Liver (tissue), 9 donors: ENCODE results near the gene SIRPD. TPM values are rescaled to one million over a fixed set of nuclear protein-coding genes. Genes with fewer than 3 reads are reported as not detected.

Source experiments
- DNase-seq: peaks from one replicate; pipeline ENCODE4 v3.0.0-alpha.2; 2017; ENCODE audit warnings: low spot score
- H3K27ac ChIP-seq, 2 donors: one replicate each; pipeline ENCODE4 v1.7.0; 2013; ENCODE audit warnings: inconsistent platforms in 2 of 2, low read length in 2 of 2, control low read depth in 1 of 2, low read depth in 1 of 2, mild to moderate bottlenecking in 1 of 2
- H3K27me3 ChIP-seq, 4 donors: one replicate each; pipeline versions ENCODE4 v1.6.1 to v1.7.0; 2013; ENCODE audit warnings: low read length in 3 of 4, inconsistent platforms in 1 of 4, mild to moderate bottlenecking in 1 of 4, moderate library complexity in 1 of 4; ENCODE audit not compliant: control insufficient read depth in 4 of 4, insufficient read depth in 4 of 4
- H3K36me3 ChIP-seq, 4 donors: one replicate each; pipeline versions ENCODE4 v1.6.1 to v1.7.0; 2013; ENCODE audit warnings: low read length in 3 of 4, mild to moderate bottlenecking in 3 of 4, low read depth in 1 of 4, moderate library complexity in 1 of 4; ENCODE audit not compliant: control insufficient read depth in 4 of 4, insufficient read depth in 3 of 4
- H3K4me1 ChIP-seq, 4 donors: one replicate each; pipeline versions ENCODE4 v1.6.1 to v1.7.0; 2013; ENCODE audit warnings: low read length in 3 of 4, mild to moderate bottlenecking in 3 of 4, moderate library complexity in 1 of 4; ENCODE audit not compliant: control insufficient read depth in 4 of 4, insufficient read depth in 4 of 4
- H3K4me3 ChIP-seq, 3 donors: one replicate each; pipeline versions ENCODE4 v1.6.1 to v1.7.0; 2013; ENCODE audit warnings: low read length in 3 of 3, control low read depth in 1 of 3, low read depth in 1 of 3, mild to moderate bottlenecking in 1 of 3
- H3K9ac ChIP-seq, 2 donors: one replicate each; pipeline ENCODE4 v1.7.0; 2013; ENCODE audit warnings: low read length in 2 of 2, mild to moderate bottlenecking in 2 of 2, moderate library complexity in 2 of 2, control low read depth in 1 of 2, low read depth in 1 of 2
- H3K9me3 ChIP-seq, 4 donors: one replicate each; pipeline versions ENCODE4 v1.6.1 to v1.7.0; 2013; ENCODE audit warnings: low read length in 3 of 4; ENCODE audit not compliant: control insufficient read depth in 4 of 4
- EGR1 ChIP-seq, 2 donors: IDR thresholded peaks; 2 replicates each; pipeline ENCODE4 v1.6.1; 2016 to 2018; ENCODE audit warnings: antibody characterized with exemption in 2 of 2, low read depth in 2 of 2
- FOXA1 ChIP-seq: IDR thresholded peaks from 2 replicates; pipeline ENCODE4 v1.6.1; 2016; ENCODE audit warnings: antibody characterized with exemption
- FOXA2 ChIP-seq: IDR thresholded peaks from 2 replicates; pipeline ENCODE4 v1.6.1; 2016; ENCODE audit warnings: antibody characterized with exemption
- GABPA ChIP-seq, 2 donors: IDR thresholded peaks in 1 of 2; conservative IDR thresholded peaks in 1 of 2; 2 replicates each; pipeline ENCODE4 v1.6.1; 2016; ENCODE audit warnings: antibody characterized with exemption in 2 of 2, mild to moderate bottlenecking in 1 of 2, moderate library complexity in 1 of 2
- HNF4A ChIP-seq, 2 donors: conservative IDR thresholded peaks; 2 replicates each; pipeline ENCODE4 v1.6.1; 2016; ENCODE audit warnings: antibody characterized with exemption in 2 of 2, mild to moderate bottlenecking in 2 of 2
- HNF4G ChIP-seq: IDR thresholded peaks from 2 replicates; pipeline ENCODE4 v1.6.1; 2016; ENCODE audit warnings: antibody characterized with exemption
- JUND ChIP-seq, 2 donors: IDR thresholded peaks; 2 replicates each; pipeline ENCODE4 v1.6.1; 2016; ENCODE audit warnings: antibody characterized with exemption in 2 of 2
- RAD21 ChIP-seq, 2 donors: IDR thresholded peaks; 2 replicates each; pipeline ENCODE4 v1.6.1; 2016; ENCODE audit warnings: antibody characterized with exemption in 2 of 2, mild to moderate bottlenecking in 2 of 2
- RXRA ChIP-seq, 2 donors: IDR thresholded peaks; 2 replicates each; pipeline ENCODE4 v1.6.1; 2017 to 2018; ENCODE audit warnings: antibody characterized with exemption in 2 of 2, mild to moderate bottlenecking in 1 of 2
- SP1 ChIP-seq: IDR thresholded peaks from 2 replicates; pipeline ENCODE4 v1.6.1; 2018; ENCODE audit warnings: antibody characterized with exemption, mild to moderate bottlenecking
- TAF1 ChIP-seq: conservative IDR thresholded peaks from 2 replicates; pipeline ENCODE4 v1.6.1; 2016; ENCODE audit warnings: antibody characterized with exemption, mild to moderate bottlenecking
- WGBS: extraction: QIAGEN DNeasy Blood & Tissue Kit; methylation state at CpG from one replicate; pipeline ENCODE4 v1.1.7; 2013; 5-methylcytosine and 5-hydroxymethylcytosine counted together
- polyA plus RNA-seq, 2 donors: library from polyadenylated mRNA; stranded (reverse) in 1 of 2; unstranded in 1 of 2; fragments of 200-250 nt in 1 of 2; fragments of >200 nt in 1 of 2; fragmentation: Nextera tagmentation in 1 of 2; extraction: Ambion mirVana in 1 of 2; gene quantifications; one replicate each; pipeline versions ENCODE4 v1.2.1 to v1.2.3, GENCODE V29; 2013 to 2015
- total RNA-seq, 2 donors: library from RNA; depleted of rRNA; stranded (reverse); fragments of >200 nt; gene quantifications; one replicate each; pipeline ENCODE4 v1.2.3, GENCODE V29; 2014
- TF ChIP-seq, protein P1 (sequence below): IDR thresholded peaks from 2 replicates; pipeline ENCODE4 v1.6.1; 2016; ENCODE audit warnings: antibody characterized with exemption
- TF ChIP-seq, protein P2 (sequence below): IDR thresholded peaks from 2 replicates; pipeline ENCODE4 v1.6.1; 2016; ENCODE audit warnings: antibody characterized with exemption, mild to moderate bottlenecking
- TF ChIP-seq, protein P3 (sequence below): fragments of 150-350 bp; IDR thresholded peaks from 2 replicates; pipeline ENCODE4 v1.5.1; 2017; ENCODE audit warnings: improper control_type of control experiment, low read depth, low read length; ENCODE audit not compliant: missing input control
- TF ChIP-seq, protein P4 (sequence below): IDR thresholded peaks from 2 replicates; pipeline ENCODE4 v1.6.1; 2016; ENCODE audit warnings: antibody characterized with exemption
- TF ChIP-seq, protein P5 (sequence below): IDR thresholded peaks from 2 replicates; pipeline ENCODE4 v1.6.1; 2016; ENCODE audit warnings: antibody characterized with exemption
- donor health status: healthy.
- donor health status: healthy.
- donor health status: healthy.
- donor health status: healthy.
- donor health status: healthy.

Gene SIRPD
- total and polyA plus RNA-seq, 4 donors, result 1.1 TPM; not detected in 3

DNA sequence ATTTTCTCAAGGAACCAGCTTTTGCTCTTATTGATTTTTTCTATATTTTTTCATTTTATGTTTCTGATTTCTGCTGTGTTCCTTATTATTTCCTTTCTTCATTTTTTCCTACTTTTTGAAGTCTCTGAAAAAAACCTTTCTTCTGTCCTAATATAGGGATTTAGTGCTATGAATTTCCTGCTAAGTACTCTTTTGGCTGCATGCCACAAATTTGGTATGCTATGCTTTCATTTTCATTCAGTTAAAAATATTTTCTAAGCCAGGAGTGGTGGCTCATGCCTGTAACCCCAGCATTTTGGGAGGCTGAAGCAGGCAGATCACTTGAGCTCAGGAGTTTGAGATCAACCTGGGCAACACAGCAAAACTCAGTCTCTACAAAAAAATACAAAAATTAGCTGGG is 30.6 kb downstream of the SIRPD start:
- H3K4me1 ChIP-seq, result no peaks in the 10 kb centered on the region
- TF ChIP-seq SP1 (no peak), JUND (IDR thresholded peaks at IDR 0.05) (no peak), RXRA (IDR thresholded peaks at IDR 0.05) (no peak), FOXA1 (no peak), HNF4G (no peak), RAD21 (IDR thresholded peaks at IDR 0.05) (no peak), TAF1 (no peak), HNF4A (conservative IDR thresholded peaks at IDR 0.05) (no peak), FOXA2 (no peak)
- TF ChIP-seq, protein P1, sequence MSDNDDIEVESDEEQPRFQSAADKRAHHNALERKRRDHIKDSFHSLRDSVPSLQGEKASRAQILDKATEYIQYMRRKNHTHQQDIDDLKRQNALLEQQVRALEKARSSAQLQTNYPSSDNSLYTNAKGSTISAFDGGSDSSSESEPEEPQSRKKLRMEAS, result no peak
- TF ChIP-seq, protein P2, sequence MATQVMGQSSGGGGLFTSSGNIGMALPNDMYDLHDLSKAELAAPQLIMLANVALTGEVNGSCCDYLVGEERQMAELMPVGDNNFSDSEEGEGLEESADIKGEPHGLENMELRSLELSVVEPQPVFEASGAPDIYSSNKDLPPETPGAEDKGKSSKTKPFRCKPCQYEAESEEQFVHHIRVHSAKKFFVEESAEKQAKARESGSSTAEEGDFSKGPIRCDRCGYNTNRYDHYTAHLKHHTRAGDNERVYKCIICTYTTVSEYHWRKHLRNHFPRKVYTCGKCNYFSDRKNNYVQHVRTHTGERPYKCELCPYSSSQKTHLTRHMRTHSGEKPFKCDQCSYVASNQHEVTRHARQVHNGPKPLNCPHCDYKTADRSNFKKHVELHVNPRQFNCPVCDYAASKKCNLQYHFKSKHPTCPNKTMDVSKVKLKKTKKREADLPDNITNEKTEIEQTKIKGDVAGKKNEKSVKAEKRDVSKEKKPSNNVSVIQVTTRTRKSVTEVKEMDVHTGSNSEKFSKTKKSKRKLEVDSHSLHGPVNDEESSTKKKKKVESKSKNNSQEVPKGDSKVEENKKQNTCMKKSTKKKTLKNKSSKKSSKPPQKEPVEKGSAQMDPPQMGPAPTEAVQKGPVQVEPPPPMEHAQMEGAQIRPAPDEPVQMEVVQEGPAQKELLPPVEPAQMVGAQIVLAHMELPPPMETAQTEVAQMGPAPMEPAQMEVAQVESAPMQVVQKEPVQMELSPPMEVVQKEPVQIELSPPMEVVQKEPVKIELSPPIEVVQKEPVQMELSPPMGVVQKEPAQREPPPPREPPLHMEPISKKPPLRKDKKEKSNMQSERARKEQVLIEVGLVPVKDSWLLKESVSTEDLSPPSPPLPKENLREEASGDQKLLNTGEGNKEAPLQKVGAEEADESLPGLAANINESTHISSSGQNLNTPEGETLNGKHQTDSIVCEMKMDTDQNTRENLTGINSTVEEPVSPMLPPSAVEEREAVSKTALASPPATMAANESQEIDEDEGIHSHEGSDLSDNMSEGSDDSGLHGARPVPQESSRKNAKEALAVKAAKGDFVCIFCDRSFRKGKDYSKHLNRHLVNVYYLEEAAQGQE, result no peak
- TF ChIP-seq, protein P3, sequence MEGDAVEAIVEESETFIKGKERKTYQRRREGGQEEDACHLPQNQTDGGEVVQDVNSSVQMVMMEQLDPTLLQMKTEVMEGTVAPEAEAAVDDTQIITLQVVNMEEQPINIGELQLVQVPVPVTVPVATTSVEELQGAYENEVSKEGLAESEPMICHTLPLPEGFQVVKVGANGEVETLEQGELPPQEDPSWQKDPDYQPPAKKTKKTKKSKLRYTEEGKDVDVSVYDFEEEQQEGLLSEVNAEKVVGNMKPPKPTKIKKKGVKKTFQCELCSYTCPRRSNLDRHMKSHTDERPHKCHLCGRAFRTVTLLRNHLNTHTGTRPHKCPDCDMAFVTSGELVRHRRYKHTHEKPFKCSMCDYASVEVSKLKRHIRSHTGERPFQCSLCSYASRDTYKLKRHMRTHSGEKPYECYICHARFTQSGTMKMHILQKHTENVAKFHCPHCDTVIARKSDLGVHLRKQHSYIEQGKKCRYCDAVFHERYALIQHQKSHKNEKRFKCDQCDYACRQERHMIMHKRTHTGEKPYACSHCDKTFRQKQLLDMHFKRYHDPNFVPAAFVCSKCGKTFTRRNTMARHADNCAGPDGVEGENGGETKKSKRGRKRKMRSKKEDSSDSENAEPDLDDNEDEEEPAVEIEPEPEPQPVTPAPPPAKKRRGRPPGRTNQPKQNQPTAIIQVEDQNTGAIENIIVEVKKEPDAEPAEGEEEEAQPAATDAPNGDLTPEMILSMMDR, result no peak
- TF ChIP-seq, protein P4, sequence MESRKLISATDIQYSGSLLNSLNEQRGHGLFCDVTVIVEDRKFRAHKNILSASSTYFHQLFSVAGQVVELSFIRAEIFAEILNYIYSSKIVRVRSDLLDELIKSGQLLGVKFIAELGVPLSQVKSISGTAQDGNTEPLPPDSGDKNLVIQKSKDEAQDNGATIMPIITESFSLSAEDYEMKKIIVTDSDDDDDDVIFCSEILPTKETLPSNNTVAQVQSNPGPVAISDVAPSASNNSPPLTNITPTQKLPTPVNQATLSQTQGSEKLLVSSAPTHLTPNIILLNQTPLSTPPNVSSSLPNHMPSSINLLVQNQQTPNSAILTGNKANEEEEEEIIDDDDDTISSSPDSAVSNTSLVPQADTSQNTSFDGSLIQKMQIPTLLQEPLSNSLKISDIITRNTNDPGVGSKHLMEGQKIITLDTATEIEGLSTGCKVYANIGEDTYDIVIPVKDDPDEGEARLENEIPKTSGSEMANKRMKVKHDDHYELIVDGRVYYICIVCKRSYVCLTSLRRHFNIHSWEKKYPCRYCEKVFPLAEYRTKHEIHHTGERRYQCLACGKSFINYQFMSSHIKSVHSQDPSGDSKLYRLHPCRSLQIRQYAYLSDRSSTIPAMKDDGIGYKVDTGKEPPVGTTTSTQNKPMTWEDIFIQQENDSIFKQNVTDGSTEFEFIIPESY, result no peak
- TF ChIP-seq, protein P5, sequence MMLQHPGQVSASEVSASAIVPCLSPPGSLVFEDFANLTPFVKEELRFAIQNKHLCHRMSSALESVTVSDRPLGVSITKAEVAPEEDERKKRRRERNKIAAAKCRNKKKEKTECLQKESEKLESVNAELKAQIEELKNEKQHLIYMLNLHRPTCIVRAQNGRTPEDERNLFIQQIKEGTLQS, result no peak
- peaks cover 0 to 7% (median 0%) of the 10 kb centered on the region in 4 donors for H3K27me3 ChIP-seq
- no peak overlapping the region for H3K27ac ChIP-seq
- DNase-seq, result no peak
- H3K4me3 ChIP-seq, result no peak overlapping the region
- no peak overlapping the region for H3K9ac ChIP-seq
- H3K36me3 ChIP-seq, result no peaks in the 10 kb centered on the region
- no peaks in the 10 kb centered on the region for H3K9me3 ChIP-seq

DNA sequence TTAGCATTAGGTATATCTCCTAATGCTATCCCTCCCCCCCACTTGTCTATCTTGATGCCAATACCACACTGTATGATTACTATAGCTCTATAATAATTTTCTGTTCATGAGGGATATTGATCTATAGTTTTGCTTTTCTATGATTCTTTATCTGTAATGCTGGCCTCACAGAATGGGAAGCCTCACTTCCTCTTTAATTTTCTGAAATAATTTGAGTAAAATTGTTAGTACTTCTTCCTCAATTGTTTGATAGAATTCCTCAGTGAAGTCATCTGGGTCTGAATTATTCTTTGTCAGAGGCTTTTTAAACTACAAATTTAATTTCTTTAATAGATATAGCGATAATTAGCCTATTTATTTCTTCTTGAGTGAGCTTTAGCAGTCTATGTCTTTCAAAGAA is 31.2 kb downstream of the SIRPD start:
- DNase-seq, result no peak
- no peak overlapping the region for H3K4me3 ChIP-seq
- H3K27ac ChIP-seq, result no peak overlapping the region
- H3K4me1 ChIP-seq, result no peaks in the 10 kb centered on the region
- H3K27me3 ChIP-seq, result peaks cover 0 to 7% (median 0%) of the 10 kb centered on the region in 4 donors
- no peaks in the 10 kb centered on the region for H3K36me3 ChIP-seq
- no peaks in the 10 kb centered on the region for H3K9me3 ChIP-seq
- WGBS, result 71% methylated on average over 1 of the region's 1 CpG
- no peak overlapping the region for H3K9ac ChIP-seq
- no peak for TF ChIP-seq HNF4A (conservative IDR thresholded peaks at IDR 0.05)
- TF ChIP-seq EGR1 (IDR thresholded peaks at IDR 0.05; ENCODE audit: low read depth in 2 of 2), result no peak
- TF ChIP-seq, protein P2, result no peak
- TF ChIP-seq RAD21 (IDR thresholded peaks at IDR 0.05), result no peak
- TF ChIP-seq JUND (IDR thresholded peaks at IDR 0.05), result no peak
- TF ChIP-seq, protein P4, result no peak
- TF ChIP-seq GABPA (IDR thresholded peaks at IDR 0.05 in 1 of 2, conservative IDR thresholded peaks at IDR 0.05 in 1 of 2), result no peak
- TF ChIP-seq HNF4G, result no peak
- TF ChIP-seq, protein P1, result no peak
- no peak for TF ChIP-seq TAF1
- TF ChIP-seq FOXA2, result no peak
- TF ChIP-seq FOXA1, result no peak
